Activated CD8-positive, alpha-beta T cell treated with anti-CD3 and anti-CD28 coated beads for 36 hours (primary cell): ENCODE data around the gene CLTA. TPM values are rescaled to one million over a fixed set of nuclear protein-coding genes. Genes with fewer than 3 reads are reported as not detected.
"Not testable (repeated sequence)": the region's sequence is repeated elsewhere in the genome, so short reads cannot be mapped to it uniquely, and the experiment has no call there.

Experiments used
- ATAC-seq: fragments of 200-7000 bp; cut with Tn5 transposase; one replicate; pipeline ENCODE4 v1.10.0; 2021; ENCODE audit warnings: mild to moderate bottlenecking, moderate library complexity
- CTCF ChIA-PET: fragments of 350-600 bp; sonication (Branson Sonifier 250); formaldehyde crosslinking; loops from one replicate; lab custom pipeline; 2021; ENCODE audit warnings: antibody characterized with exemption; lab: Charles Lee
- POLR2A ChIA-PET: fragments of 350-600 bp; sonication (Branson Sonifier 250); formaldehyde crosslinking; loops from one replicate; lab custom pipeline; 2021; ENCODE audit warnings: antibody characterized with exemption; lab: Charles Lee
- DNase-seq: peaks from one replicate; pipeline ENCODE4 v3.0.0-alpha.2; 2020
- H3K27ac Mint-ChIP-seq: one replicate; pipeline ENCODE4 v1.8.0; 2021; ENCODE audit warnings: mild to moderate bottlenecking, mixed read lengths
- H3K27me3 Mint-ChIP-seq: one replicate; pipeline ENCODE4 v1.8.0; 2021; ENCODE audit warnings: mixed read lengths
- H3K36me3 Mint-ChIP-seq: one replicate; pipeline ENCODE4 v1.8.0; 2021; ENCODE audit warnings: low read depth, mixed read lengths
- H3K4me1 Mint-ChIP-seq: one replicate; pipeline ENCODE4 v1.8.0; 2021; ENCODE audit warnings: low read depth, mixed read lengths
- H3K4me3 Mint-ChIP-seq: one replicate; pipeline ENCODE4 v1.8.0; 2021; ENCODE audit warnings: mild to moderate bottlenecking, moderate library complexity, mixed read lengths
- H3K9me3 Mint-ChIP-seq: one replicate; pipeline ENCODE4 v1.8.0; 2021; ENCODE audit warnings: mixed read lengths
- CTCF ChIP-seq: fragments of 200-600 bp; IDR thresholded peaks from one replicate; pipeline ENCODE4 v1.8.0; 2022; ENCODE audit warnings: antibody characterized with exemption, mild to moderate bottlenecking
- intact Hi-C: fragments of 100-400 bp; cut with micrococcal nuclease; formaldehyde crosslinking; loops from one replicate; pipeline ENCODE4 v1.10.0; 2022
- total RNA-seq, 2 experiments: library from RNA; stranded (reverse); gene quantifications; one replicate each; pipeline ENCODE4 v1.2.3, GENCODE V29; 2021

CLTA gene
- total RNA-seq, 2 experiments from 2014 or later, result 116 to 119 TPM

- Mint-ChIP-seq H3K9me3 (peaks cover 2% of the 10 kb centered on the region), H3K27ac (no peak overlapping the region), H3K4me3 (no peak overlapping the region), H3K36me3 (peaks cover 25% of the 10 kb centered on the region), H3K27me3 (no peaks in the 10 kb centered on the region), H3K4me1 (peaks cover 2% of the 10 kb centered on the region)
- ATAC-seq (no peak), DNase-seq (no peak)
- intact Hi-C loops, result no loop called here
- ChIA-PET POLR2A (interaction anchor here (0.6 kb wide), 2 partner anchors 9 to 485 kb away, joined by 3 to 6 read pairs; no protein-coding TSS in a partner anchor), CTCF (no interaction called here)
- no peak for TF ChIP-seq CTCF
These were observed 46.5 kb downstream of the CLTA start for GRCh38 chr9:36237230-36237629.

- peaks cover 28% of the 10 kb centered on the region for H3K36me3 Mint-ChIP-seq
- ATAC-seq, intact Hi-C loops, H3K27me3 Mint-ChIP-seq, POLR2A ChIA-PET, DNase-seq, H3K4me3 Mint-ChIP-seq, H3K27ac Mint-ChIP-seq, H3K4me1 Mint-ChIP-seq, H3K9me3 Mint-ChIP-seq, CTCF ChIA-PET: not testable (repeated sequence)
These were observed 48.5 kb downstream of the CLTA start for GRCh38 chr9:36239205-36239604.

GRCh38 chr9:36239675-36240074 lies 49.0 kb downstream of the CLTA start:
- intact Hi-C loops, ATAC-seq, H3K9me3 Mint-ChIP-seq, POLR2A ChIA-PET, H3K27me3 Mint-ChIP-seq, DNase-seq, H3K4me3 Mint-ChIP-seq, CTCF ChIA-PET, H3K27ac Mint-ChIP-seq, H3K4me1 Mint-ChIP-seq: not testable (repeated sequence)
- H3K36me3 Mint-ChIP-seq, result peaks cover 28% of the 10 kb centered on the region

- TF ChIP-seq CTCF, result no peak
- peaks cover 11% of the 10 kb centered on the region for H3K4me1 Mint-ChIP-seq
- H3K27ac Mint-ChIP-seq, result no peak overlapping the region
- intact Hi-C loops, result no loop called here
- no peaks in the 10 kb centered on the region for H3K27me3 Mint-ChIP-seq
- H3K36me3 Mint-ChIP-seq, result peaks cover 10% of the 10 kb centered on the region
- DNase-seq (no peak), ATAC-seq (no peak)
- H3K4me3 Mint-ChIP-seq, result no peak overlapping the region
- H3K9me3 Mint-ChIP-seq, result no peaks in the 10 kb centered on the region
- ChIA-PET POLR2A (no interaction called here), CTCF (no interaction called here)
These were observed 55.2 kb downstream of the CLTA start for GRCh38 chr9:36245906-36246305.

GRCh38 chr9:36247356-36247755 lies 56.6 kb downstream of the CLTA start:
- CTCF ChIA-PET, result interaction anchor here (0.7 to 6.0 kb wide), 4 partner anchors 26 to 95 kb away, joined by 3 to 45 read pairs (median 4); no protein-coding TSS in a partner anchor
- DNase-seq (no peak), ATAC-seq (no peak)
- H3K4me1 Mint-ChIP-seq, result peaks cover 19% of the 10 kb centered on the region
- intact Hi-C loops, result no loop called here
- no peak overlapping the region for H3K4me3 Mint-ChIP-seq
- H3K9me3 Mint-ChIP-seq, result no peaks in the 10 kb centered on the region
- no peak for TF ChIP-seq CTCF
- H3K27me3 Mint-ChIP-seq, result no peaks in the 10 kb centered on the region
- peaks cover 12% of the 10 kb centered on the region for H3K36me3 Mint-ChIP-seq
- POLR2A ChIA-PET, result no interaction called here
- H3K27ac Mint-ChIP-seq, result no peak overlapping the region

- CTCF ChIA-PET, result interaction anchor here (0.6 to 6.0 kb wide), 9 partner anchors 13 to 145 kb away, joined by 3 to 45 read pairs (median 4); no protein-coding TSS in a partner anchor
- POLR2A ChIA-PET, H3K27ac Mint-ChIP-seq, H3K9me3 Mint-ChIP-seq, H3K4me3 Mint-ChIP-seq, H3K27me3 Mint-ChIP-seq, DNase-seq: not testable (repeated sequence)
- intact Hi-C loops, result loop anchor here (2.0 kb wide), 1 partner anchor 81 kb away; no protein-coding TSS in a partner anchor
- Mint-ChIP-seq H3K4me1 (peaks cover 19% of the 10 kb centered on the region), H3K36me3 (peaks cover 10% of the 10 kb centered on the region)
- ATAC-seq, result peak; percentile 91
- peak; percentile 54 for TF ChIP-seq CTCF
These were observed 57.3 kb downstream of the CLTA start for GRCh38 chr9:36248061-36248460.
